Subcutaneous abdominal adipose tissue (tissue), 5 donors: ENCODE data around the gene C1orf74.
A peak's percentile ranks its signal among the peaks of the same experiment; 100 is the strongest.
"Not testable (repeated sequence)": the region's sequence is repeated elsewhere in the genome, so short reads cannot be mapped to it uniquely, and the experiment has no call there.

ENCODE experiments used
- H3K27ac ChIP-seq: one replicate; pipeline ENCODE4 v1.7.0; 2013; ENCODE audit warnings: low read depth, mild to moderate bottlenecking, inconsistent platforms, low read length, moderate library complexity
- H3K27me3 ChIP-seq, 5 donors: one replicate each; pipeline ENCODE4 v1.7.0; 2013; ENCODE audit warnings: low read length in 5 of 5, inconsistent platforms in 1 of 5; ENCODE audit not compliant: control insufficient read depth in 5 of 5, insufficient read depth in 4 of 5
- H3K36me3 ChIP-seq, 5 donors: one replicate each; pipeline ENCODE4 v1.7.0; 2013; ENCODE audit warnings: low read length in 5 of 5; ENCODE audit not compliant: control insufficient read depth in 5 of 5, insufficient read depth in 5 of 5
- H3K4me1 ChIP-seq, 5 donors: one replicate each; pipeline ENCODE4 v1.7.0; 2013; ENCODE audit warnings: low read length in 5 of 5, mild to moderate bottlenecking in 3 of 5, moderate library complexity in 1 of 5; ENCODE audit not compliant: control insufficient read depth in 5 of 5, insufficient read depth in 5 of 5
- H3K4me3 ChIP-seq, 5 donors: one replicate each; pipeline ENCODE4 v1.7.0; 2013; ENCODE audit warnings: low read length in 5 of 5, low read depth in 1 of 5
- H3K9ac ChIP-seq, 5 donors: one replicate each; pipeline ENCODE4 v1.7.0; 2013; ENCODE audit warnings: low read length in 5 of 5, mild to moderate bottlenecking in 4 of 5, moderate library complexity in 3 of 5
- H3K9me3 ChIP-seq, 5 donors: one replicate each; pipeline ENCODE4 v1.7.0; 2013; ENCODE audit warnings: low read length in 5 of 5; ENCODE audit not compliant: control insufficient read depth in 5 of 5
- donor health status: healthy.
- donor health status: healthy.
- donor health status: healthy.
- donor health status: healthy.
- donor health status: healthy.

The C1orf74 gene

GRCh38 chr1:209807509-209807908 is 23.1 kb upstream of the C1orf74 start:
- Histone ChIP-seq H3K9ac (no peak overlapping the region), H3K27ac (no peak overlapping the region), H3K36me3 (no peaks in the 10 kb centered on the region), H3K4me1 (peaks cover 0 to 11% (median 10%) of the 10 kb centered on the region in 5 donors), H3K4me3 (no peak overlapping the region), H3K9me3 (no peaks in the 10 kb centered on the region), H3K27me3 (peaks cover 0 to 7% (median 2%) of the 10 kb centered on the region in 5 donors)

GRCh38 chr1:209805875-209806760 is 21.8 kb upstream of the C1orf74 start, which contains the start of gene IRF6:
TSS of gene IRF6 (minus strand) at chr1:209806142. CDS start at chr1:209801413, 4,729 bp downstream.
- H3K27me3 ChIP-seq, result peaks cover 0 to 7% (median 2%) of the 10 kb centered on the region in 5 donors
- H3K4me1 ChIP-seq, result peaks cover 0 to 14% (median 10%) of the 10 kb centered on the region in 5 donors
- H3K27ac ChIP-seq, result no peak within 1 kb of the TSS
- H3K9me3 ChIP-seq, result no peaks in the 10 kb centered on the region
- peak within 1 kb of the TSS; percentile 43 to 69 (median 50) for H3K4me3 ChIP-seq
- H3K36me3 ChIP-seq, result no peaks in the 10 kb centered on the region
- H3K9ac ChIP-seq, result peak within 1 kb of the TSS in 2 of 5 donors; percentile 51 to 60

- Histone ChIP-seq H3K9ac (no peak overlapping the region), H3K27me3 (peaks cover 0 to 7% (median 2%) of the 10 kb centered on the region in 5 donors), H3K4me3 (peak overlapping the region in 3 of 5 donors; percentile 46 to 58 (median 50)), H3K36me3 (no peaks in the 10 kb centered on the region), H3K27ac (no peak overlapping the region), H3K9me3 (no peaks in the 10 kb centered on the region), H3K4me1 (peaks cover 0 to 14% (median 10%) of the 10 kb centered on the region in 5 donors)
Measured at GRCh38 chr1:209805341-209805781, 21.0 kb upstream of the C1orf74 start.

GRCh38 chr1:209803568-209803967 is 19.2 kb upstream of the C1orf74 start:
- Histone ChIP-seq H3K27ac (no peak overlapping the region), H3K27me3 (peaks cover 0 to 7% (median 2%) of the 10 kb centered on the region in 5 donors), H3K36me3 (no peaks in the 10 kb centered on the region), H3K4me3 (no peak overlapping the region), H3K9ac (no peak overlapping the region), H3K4me1 (peaks cover 0 to 14% (median 10%) of the 10 kb centered on the region in 5 donors), H3K9me3 (no peaks in the 10 kb centered on the region)

- Histone ChIP-seq H3K9me3 (no peaks in the 10 kb centered on the region), H3K4me1 (peaks cover 0 to 14% (median 8%) of the 10 kb centered on the region in 5 donors), H3K9ac (no peak overlapping the region), H3K27ac (no peak overlapping the region), H3K4me3 (no peak overlapping the region), H3K27me3 (peaks cover 0 to 7% (median 2%) of the 10 kb centered on the region in 5 donors), H3K36me3 (no peaks in the 10 kb centered on the region)
Measured at GRCh38 chr1:209802780-209803152, 18.4 kb upstream of the C1orf74 start.

- H3K4me3 ChIP-seq, result no peak overlapping the region
- peaks cover 0 to 7% (median 2%) of the 10 kb centered on the region in 5 donors for H3K27me3 ChIP-seq
- peaks cover 0 to 14% (median 8%) of the 10 kb centered on the region in 5 donors for H3K4me1 ChIP-seq
- no peak overlapping the region for H3K9ac ChIP-seq
- H3K36me3 ChIP-seq, result no peaks in the 10 kb centered on the region
- H3K27ac ChIP-seq, result no peak overlapping the region
- H3K9me3 ChIP-seq, result no peaks in the 10 kb centered on the region
Measured at GRCh38 chr1:209802117-209802779, 17.9 kb upstream of the C1orf74 start.

- H3K4me1 ChIP-seq, result peaks cover 0 to 12% (median 6%) of the 10 kb centered on the region in 5 donors
Measured at GRCh38 chr1:209800984-209801834, 16.9 kb upstream of the C1orf74 start.

GRCh38 chr1:209797978-209798639 is 13.8 kb upstream of the C1orf74 start:
- peaks cover 0 to 11% (median 5%) of the 10 kb centered on the region in 5 donors for H3K27me3 ChIP-seq
- H3K4me1 ChIP-seq, result peaks cover 0 to 5% (median 0%) of the 10 kb centered on the region in 5 donors
- no peaks in the 10 kb centered on the region for H3K9me3 ChIP-seq
- H3K9ac ChIP-seq, result no peak overlapping the region
- H3K4me3 ChIP-seq, result no peak overlapping the region
- H3K36me3 ChIP-seq, result no peaks in the 10 kb centered on the region
- H3K27ac ChIP-seq, result no peak overlapping the region

More at GRCh38 chr1:209800984-209801834, 16.9 kb upstream of the C1orf74 start:
- no peak overlapping the region for H3K9ac ChIP-seq
- H3K27me3 ChIP-seq, result peaks cover 0 to 8% (median 2%) of the 10 kb centered on the region in 5 donors
- H3K9me3 ChIP-seq, result no peaks in the 10 kb centered on the region
- no peak overlapping the region for H3K27ac ChIP-seq
- no peaks in the 10 kb centered on the region for H3K36me3 ChIP-seq
- no peak overlapping the region for H3K4me3 ChIP-seq

GRCh38 chr1:209793711-209794110 is 9.4 kb upstream of the C1orf74 start:
- H3K36me3 ChIP-seq, H3K4me1 ChIP-seq, H3K27ac ChIP-seq, H3K9me3 ChIP-seq, H3K4me3 ChIP-seq, H3K9ac ChIP-seq: not testable (repeated sequence)
- H3K27me3 ChIP-seq, result peaks cover 12 to 20% (median 16%) of the 10 kb centered on the region in 5 donors
